GM12892 (cell line): Measurements from ENCODE around the gene PABPN1L.

Experiments used
- DNase-seq: peaks from one replicate; pipeline ENCODE4 v3.0.0; 2011; ENCODE audit not compliant: insufficient read length
- FAIRE-seq: peaks from 2 replicates; lab custom pipeline; 2011; peaks lifted over from hg19 to GRCh38; lab: Jason Lieb, UNC
- POLR2A ChIP-seq: IDR thresholded peaks from 2 replicates; pipeline ENCODE4 v1.6.1; 2011; ENCODE audit warnings: low read depth, low read length, control low read depth
- POLR2AphosphoS5 ChIP-seq: IDR thresholded peaks from 2 replicates; pipeline ENCODE4 v1.6.1; 2011; ENCODE audit warnings: low read depth, low read length, control low read depth
- TAF1 ChIP-seq: IDR thresholded peaks from 2 replicates; pipeline ENCODE4 v1.6.1; 2011; ENCODE audit warnings: low read depth, mild to moderate bottlenecking, control low read depth, low read length, borderline replicate concordance

The PABPN1L gene

DNA sequence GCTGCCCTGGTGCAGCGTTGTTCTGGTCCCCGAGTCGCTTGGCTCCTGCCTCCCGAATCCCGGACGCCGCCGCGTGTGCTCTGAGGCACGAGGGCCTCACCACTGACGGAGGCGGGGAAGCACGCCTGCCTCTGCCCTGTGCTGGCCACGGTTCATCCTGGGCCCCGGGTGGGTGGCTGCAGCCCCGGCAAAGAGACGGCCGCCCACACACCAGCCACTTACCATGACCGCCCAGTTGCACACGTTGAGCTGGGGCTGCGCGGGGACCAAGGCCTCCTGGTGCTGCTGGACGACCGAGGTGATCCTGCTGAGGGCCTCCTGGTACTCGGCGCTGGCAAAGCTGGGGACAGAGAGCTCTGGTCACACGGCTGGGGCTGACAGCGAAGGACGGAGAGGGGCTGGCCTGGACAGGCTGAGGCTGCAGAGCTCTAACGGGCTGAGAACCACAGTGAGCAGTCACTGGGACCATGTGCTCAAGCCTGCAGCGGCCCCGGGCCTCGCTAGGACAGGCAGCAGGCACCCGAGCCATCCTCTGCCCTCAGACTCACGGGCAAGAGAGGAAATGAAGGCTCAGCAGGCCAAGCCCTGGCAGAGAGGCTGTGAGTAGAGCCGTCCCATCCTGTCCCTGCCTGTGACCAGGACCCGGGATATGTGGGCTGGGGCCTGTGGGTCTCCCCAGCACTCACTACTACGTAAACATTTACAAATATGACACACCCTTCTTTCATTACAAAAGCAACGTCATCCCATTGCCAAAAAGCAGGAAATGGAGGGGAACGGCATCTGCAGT is 48.5 kb downstream of the PABPN1L start:
- no peak for FAIRE-seq
- DNase-seq: no peak
- no peak for TF ChIP-seq POLR2AphosphoS5
- no peak for TF ChIP-seq POLR2A
- TF ChIP-seq TAF1: no peak

- DNase-seq (no peak), FAIRE-seq (no peak)
- TF ChIP-seq POLR2AphosphoS5: no peak
- TF ChIP-seq POLR2A: no peak
- no peak for TF ChIP-seq TAF1
These were observed 49.5 kb downstream of the PABPN1L start for GRCh38 chr16:88816736-88817535.

DNA sequence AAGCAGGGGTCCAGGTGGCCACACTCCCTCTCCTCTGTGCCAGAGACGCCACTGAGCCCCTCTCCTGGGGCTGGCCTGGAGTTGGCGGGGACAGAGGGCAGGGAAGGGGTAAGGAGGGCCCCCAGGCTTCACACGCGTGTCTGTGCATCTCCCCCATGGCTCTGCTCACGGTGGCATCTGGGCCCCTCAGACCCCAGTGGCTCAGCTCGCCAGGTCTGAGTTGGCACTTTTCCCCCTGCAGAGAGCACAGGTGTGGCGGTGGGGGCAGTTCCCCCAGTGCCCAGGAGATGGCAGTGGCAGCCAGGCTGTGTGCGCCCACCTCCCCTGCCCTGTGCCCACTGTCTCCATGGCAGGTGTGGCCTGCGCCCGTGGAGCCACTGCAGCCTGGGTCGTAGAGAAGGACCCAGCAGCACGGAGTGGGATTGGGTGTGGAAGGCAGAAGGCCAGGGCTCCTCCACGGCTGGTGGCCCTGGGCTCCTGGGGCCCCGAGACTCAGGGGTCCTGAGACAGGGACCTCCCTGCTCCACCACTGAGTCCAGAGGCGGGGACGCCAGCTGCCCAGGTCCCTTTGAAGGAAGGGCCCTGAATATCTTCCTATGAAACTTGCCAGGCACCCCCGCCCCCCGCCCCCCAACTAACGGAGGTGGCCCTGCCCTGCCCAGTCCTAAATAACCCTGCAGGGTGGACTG is 50.4 kb downstream of the PABPN1L start:
- no peak for TF ChIP-seq POLR2AphosphoS5
- no peak for TF ChIP-seq POLR2A
- no peak for TF ChIP-seq TAF1
- DNase-seq (peak; percentile 56), FAIRE-seq (peak; percentile 48)

DNA sequence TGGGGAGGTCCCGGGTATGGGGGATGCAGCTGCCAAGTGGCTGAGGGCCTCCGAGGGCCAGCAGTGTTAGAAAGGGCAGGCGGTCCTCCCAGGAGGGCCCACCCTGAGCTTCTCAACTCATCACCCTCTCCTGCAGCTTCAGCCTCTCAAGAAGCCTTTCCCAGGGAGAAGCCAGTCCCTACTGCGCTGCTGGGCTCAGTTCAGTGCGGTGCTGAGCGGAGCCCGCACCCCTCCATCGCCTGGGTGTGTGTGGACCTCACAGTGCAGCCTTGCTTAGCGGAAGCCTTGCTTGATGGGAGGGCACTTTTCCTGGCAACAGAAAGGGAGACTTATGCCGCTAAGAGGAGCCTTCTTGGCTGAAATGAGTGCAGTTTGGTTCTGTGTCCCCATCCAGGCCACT is 51.2 kb downstream of the PABPN1L start:
- FAIRE-seq: no peak
- TF ChIP-seq POLR2AphosphoS5: no peak
- no peak for TF ChIP-seq TAF1
- TF ChIP-seq POLR2A: no peak
- no peak for DNase-seq

GRCh38 chr16:88814144-88814502 is 52.3 kb downstream of the PABPN1L start:
- FAIRE-seq: no peak
- TF ChIP-seq POLR2A (no peak), TAF1 (no peak), POLR2AphosphoS5 (no peak)
- DNase-seq: no peak
